ENCODE measurements around the gene RPS17. TPM values are rescaled to one million over a fixed set of nuclear protein-coding genes. Genes with fewer than 3 reads are reported as not detected.

The RPS17 gene
- total and polyA plus RNA-seq, 2 donors (not counting 1 experiment from before 2014, with no cell fraction given): 2,297 to 5,877 TPM

DNA sequence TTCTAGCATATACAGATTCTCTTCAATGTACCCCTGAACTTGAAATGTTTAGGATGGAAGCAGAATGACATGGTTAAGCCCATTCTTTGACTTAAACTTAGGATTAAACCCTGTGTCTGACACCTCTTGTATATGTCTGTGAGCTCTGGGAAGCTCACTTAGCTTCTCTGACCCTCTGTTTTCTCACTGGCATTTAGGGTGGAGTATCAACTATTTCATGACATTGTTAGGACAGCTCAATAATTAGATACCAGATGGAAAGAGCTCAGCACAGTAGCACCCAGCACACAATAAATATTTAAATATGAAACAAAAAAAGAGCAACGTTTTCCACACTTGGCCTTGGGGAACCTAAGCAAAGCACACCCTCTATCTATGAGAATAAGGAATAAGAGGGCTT, 18.2 kb upstream of the RPS17 start:
- Mint-ChIP-seq H3K9me3 (ENCODE audit: insufficient read depth) (no peaks in the 10 kb centered on the region), H3K27me3 (peaks cover 3% of the 10 kb centered on the region), H3K4me1 (no peaks in the 10 kb centered on the region), H3K4me3 (no peak overlapping the region), H3K27ac (no peak overlapping the region)
- Histone ChIP-seq H3K9ac (ENCODE audit: low read length) (no peak overlapping the region), H3K79me2 (ENCODE audit: control insufficient read depth, insufficient read depth, low read length) (no peaks in the 10 kb centered on the region), H2AFZ (ENCODE audit: insufficient read depth, low read depth, low read length, poor library complexity, severe bottlenecking) (no peak overlapping the region), H4K20me1 (ENCODE audit: control insufficient read depth, insufficient read depth, low read length, poor library complexity, severe bottlenecking) (no peaks in the 10 kb centered on the region), H3K4me1 (ENCODE audit: control insufficient read depth in 2 of 2, insufficient read depth in 2 of 2, low read length in 2 of 2) (no peaks in the 10 kb centered on the region), H3K27ac (ENCODE audit: low read length in 2 of 2) (no peak overlapping the region), H3K4me3 (ENCODE audit: control extremely low read depth in 1 of 5, extremely low read depth in 1 of 5, insufficient read depth in 1 of 5, low read depth in 2 of 5, low read length in 4 of 5) (no peak overlapping the region), H3K36me3 (replicated peaks in 1 of 2; ENCODE audit: control extremely low read depth in 1 of 2, control insufficient read depth in 1 of 2, extremely low read depth in 1 of 2, insufficient read depth in 2 of 2, low read length in 1 of 2) (no peaks in the 10 kb centered on the region), H3K4me2 (replicated peaks; ENCODE audit: low read depth, low read length, poor library complexity, severe bottlenecking) (no peak overlapping the region), H3K27me3 (replicated peaks in 1 of 4; ENCODE audit: control extremely low read depth in 1 of 4, control insufficient read depth in 3 of 4, insufficient read depth in 4 of 4, low read length in 3 of 4) (peaks cover 0 to 6% (median under 1%) of the 10 kb centered on the region in 4 experiments), H3K9me3 (ENCODE audit: control extremely low read depth in 1 of 3, control insufficient read depth in 2 of 3, insufficient read depth in 1 of 3, low read length in 2 of 3) (no peaks in the 10 kb centered on the region)
- ATAC-seq (ENCODE audit: low read depth): no peak
- TF ChIP-seq EZH2 (IDR thresholded peaks at IDR 0.05; ENCODE audit: borderline replicate concordance, insufficient read depth, low read depth, low read length, poor library complexity, severe bottlenecking): no peak
- TF ChIP-seq, protein P1, sequence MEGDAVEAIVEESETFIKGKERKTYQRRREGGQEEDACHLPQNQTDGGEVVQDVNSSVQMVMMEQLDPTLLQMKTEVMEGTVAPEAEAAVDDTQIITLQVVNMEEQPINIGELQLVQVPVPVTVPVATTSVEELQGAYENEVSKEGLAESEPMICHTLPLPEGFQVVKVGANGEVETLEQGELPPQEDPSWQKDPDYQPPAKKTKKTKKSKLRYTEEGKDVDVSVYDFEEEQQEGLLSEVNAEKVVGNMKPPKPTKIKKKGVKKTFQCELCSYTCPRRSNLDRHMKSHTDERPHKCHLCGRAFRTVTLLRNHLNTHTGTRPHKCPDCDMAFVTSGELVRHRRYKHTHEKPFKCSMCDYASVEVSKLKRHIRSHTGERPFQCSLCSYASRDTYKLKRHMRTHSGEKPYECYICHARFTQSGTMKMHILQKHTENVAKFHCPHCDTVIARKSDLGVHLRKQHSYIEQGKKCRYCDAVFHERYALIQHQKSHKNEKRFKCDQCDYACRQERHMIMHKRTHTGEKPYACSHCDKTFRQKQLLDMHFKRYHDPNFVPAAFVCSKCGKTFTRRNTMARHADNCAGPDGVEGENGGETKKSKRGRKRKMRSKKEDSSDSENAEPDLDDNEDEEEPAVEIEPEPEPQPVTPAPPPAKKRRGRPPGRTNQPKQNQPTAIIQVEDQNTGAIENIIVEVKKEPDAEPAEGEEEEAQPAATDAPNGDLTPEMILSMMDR (IDR thresholded peaks at IDR 0.05): no peak
- DNase-seq: no peak
- ChIA-PET POLR2A (no interaction called here), CTCF (no interaction called here)
- no CpG with 5 or more reads among the region's 1 CpG for WGBS (ENCODE audit: insufficient coverage)
- intact Hi-C loops (cut with micrococcal nuclease): no loop called here

DNA sequence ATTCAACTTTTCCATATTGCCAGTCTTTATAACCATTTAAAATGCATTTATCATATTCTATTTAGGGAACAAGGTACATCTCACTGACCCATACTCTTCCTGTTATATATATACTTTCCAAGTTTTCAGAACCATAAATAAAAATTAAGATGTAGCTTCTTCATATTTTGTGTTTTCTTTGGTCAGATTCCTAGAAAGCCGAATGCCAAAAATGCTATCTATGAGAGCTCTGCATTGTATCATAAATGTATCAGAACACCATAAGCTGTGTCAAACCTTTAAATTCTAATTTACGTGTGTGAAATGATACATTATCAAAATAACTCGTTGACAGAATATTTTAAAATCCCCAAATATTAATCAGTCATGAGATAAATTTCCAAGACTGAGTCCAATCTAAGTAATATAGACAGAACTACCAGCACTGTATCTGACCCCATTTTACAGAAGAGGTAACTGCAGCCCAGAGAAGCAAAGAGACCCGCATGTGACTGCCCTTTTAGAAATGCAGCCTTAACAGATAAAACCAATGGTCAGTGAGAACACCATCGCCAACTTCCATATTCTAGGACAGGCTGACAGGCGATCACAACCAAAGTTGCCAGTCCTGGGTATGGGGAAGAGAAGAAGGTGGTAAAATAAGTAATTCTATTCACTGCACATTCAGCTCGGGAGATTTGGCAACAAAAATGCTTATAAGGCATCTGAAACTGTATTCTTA, 16.2 kb upstream of the RPS17 start:
- Histone ChIP-seq H2AFZ (ENCODE audit: insufficient read depth, low read depth, low read length, poor library complexity, severe bottlenecking) (no peak overlapping the region), H3K4me2 (replicated peaks; ENCODE audit: low read depth, low read length, poor library complexity, severe bottlenecking) (no peak overlapping the region), H3K4me1 (ENCODE audit: control insufficient read depth in 2 of 2, insufficient read depth in 2 of 2, low read length in 2 of 2) (no peaks in the 10 kb centered on the region), H4K20me1 (ENCODE audit: control insufficient read depth, insufficient read depth, low read length, poor library complexity, severe bottlenecking) (no peaks in the 10 kb centered on the region), H3K4me3 (ENCODE audit: control extremely low read depth in 1 of 5, extremely low read depth in 1 of 5, insufficient read depth in 1 of 5, low read depth in 2 of 5, low read length in 4 of 5) (no peak overlapping the region), H3K79me2 (ENCODE audit: control insufficient read depth, insufficient read depth, low read length) (no peaks in the 10 kb centered on the region), H3K27me3 (replicated peaks in 1 of 4; ENCODE audit: control extremely low read depth in 1 of 4, control insufficient read depth in 3 of 4, insufficient read depth in 4 of 4, low read length in 3 of 4) (peaks cover 0 to 12% (median 2%) of the 10 kb centered on the region in 4 experiments), H3K36me3 (replicated peaks in 1 of 2; ENCODE audit: control extremely low read depth in 1 of 2, control insufficient read depth in 1 of 2, extremely low read depth in 1 of 2, insufficient read depth in 2 of 2, low read length in 1 of 2) (no peaks in the 10 kb centered on the region), H3K27ac (ENCODE audit: low read length in 2 of 2) (no peak overlapping the region), H3K9me3 (ENCODE audit: control extremely low read depth in 1 of 3, control insufficient read depth in 2 of 3, insufficient read depth in 1 of 3, low read length in 2 of 3) (no peaks in the 10 kb centered on the region), H3K9ac (ENCODE audit: low read length) (no peak overlapping the region)
- H3K4me1 Mint-ChIP-seq: peaks cover 4% of the 10 kb centered on the region
- no peaks in the 10 kb centered on the region for H3K9me3 Mint-ChIP-seq (ENCODE audit: insufficient read depth)
- no peak overlapping the region for H3K4me3 Mint-ChIP-seq
- POLR2A ChIA-PET: no interaction called here
- CTCF ChIA-PET: interaction anchor here (1.3 kb wide), 1 partner anchor 25 kb away, joined by 4 read pairs; no protein-coding TSS in a partner anchor
- TF ChIP-seq, protein P1 (IDR thresholded peaks at IDR 0.05): no peak
- TF ChIP-seq EZH2 (IDR thresholded peaks at IDR 0.05; ENCODE audit: borderline replicate concordance, insufficient read depth, low read depth, low read length, poor library complexity, severe bottlenecking): no peak
- WGBS (ENCODE audit: insufficient coverage): no CpG with 5 or more reads among the region's 7 CpGs
- ATAC-seq (ENCODE audit: low read depth) (no peak), DNase-seq (no peak)
- intact Hi-C loops (cut with micrococcal nuclease): no loop called here
- no peak overlapping the region for H3K27ac Mint-ChIP-seq
- H3K27me3 Mint-ChIP-seq: peaks cover 6% of the 10 kb centered on the region

All from B cell (primary cell).